Transverse colon (tissue), 4 donors: Measurements from ENCODE around the gene SIRT5. TPM values are rescaled to one million over a fixed set of nuclear protein-coding genes. Genes with fewer than 3 reads are reported as not detected.

Experiments
- DNase-seq: peaks from one replicate; pipeline ENCODE4 v3.0.0-alpha.2; 2019
- H3K27ac ChIP-seq, 4 donors: fragments of 200-600 bp; sonication (generic); 2 replicates each; pipeline ENCODE4 v1.5.1; 2016 to 2018; ENCODE audit warnings: inconsistent platforms in 4 of 4
- H3K27me3 ChIP-seq: fragments of 200-600 bp; sonication (generic); 2 replicates; pipeline ENCODE4 v1.5.1; 2017; ENCODE audit warnings: inconsistent platforms
- H3K36me3 ChIP-seq, 4 donors: fragments of 200-600 bp; sonication (generic); 2 replicates each; pipeline ENCODE4 v1.5.1; 2017 to 2019; ENCODE audit warnings: inconsistent platforms in 4 of 4
- H3K4me1 ChIP-seq, 4 donors: fragments of 200-600 bp; sonication (generic); 2 replicates each; pipeline ENCODE4 v1.5.1; 2017 to 2020; ENCODE audit warnings: inconsistent platforms in 4 of 4
- H3K4me3 ChIP-seq, 4 donors: fragments of 200-600 bp; sonication (generic); 1 replicate in 1 of 4; 2 replicates in 3 of 4; pipeline versions ENCODE4 v1.5.1 to v1.6.1; 2017 to 2019; ENCODE audit warnings: inconsistent platforms in 4 of 4
- H3K9me3 ChIP-seq, 2 donors: fragments of 200-600 bp; sonication (generic); 2 replicates each; pipeline ENCODE4 v1.5.1; 2017 to 2019; ENCODE audit warnings: inconsistent platforms in 2 of 2
- EP300 ChIP-seq: sonication (generic); formaldehyde crosslinking; IDR thresholded peaks from one replicate; pipeline ENCODE4 v1.6.1; 2017; ENCODE audit warnings: antibody characterized with exemption, low read depth
- POLR2A ChIP-seq: fragments of 450-650 bp; IDR thresholded peaks from one replicate; pipeline ENCODE4 v1.6.1; 2016; ENCODE audit warnings: antibody characterized with exemption, mild to moderate bottlenecking, moderate library complexity
- POLR2AphosphoS5 ChIP-seq, 3 donors: sonication (generic); formaldehyde crosslinking; IDR thresholded peaks; one replicate each; pipeline ENCODE4 v1.6.1; 2016; ENCODE audit warnings: antibody characterized with exemption in 3 of 3
- WGBS, 2 donors: methylation state at CpG; one replicate each; pipeline ENCODE4 v1.1.5; 2018; ENCODE audit warnings: low coverage in 1 of 2; 5-methylcytosine and 5-hydroxymethylcytosine counted together
- in situ Hi-C, 4 donors: fragments of 200-750 bp; cut with MboI; loops; one replicate each; pipeline versions ENCODE4 v1.15.0 to v1.15.1; 2017; ENCODE audit warnings: low sequenced_read_pairs in 3 of 4, low pct_ligation_motif_present in 1 of 4, low pct_unique_long_range_greater_than_20kb in 1 of 4
- intact Hi-C: fragments of 100-400 bp; cut with DNase I; formaldehyde crosslinking; loops from one replicate; pipeline ENCODE4 v1.15.1; 2023; ENCODE audit warnings: low total_unique reads
- total RNA-seq, 4 donors: library from RNA; depleted of rRNA; stranded (reverse); fragments of >200 nt; gene quantifications; one replicate each; pipeline ENCODE4 v1.1.0, GENCODE V29; 2016
- TF ChIP-seq, protein P1 (sequence below), 5 experiments: fragments of 200-600 bp in 3 of 5; fragments of 450-650 bp in 2 of 5; sonication (generic) in 3 of 5; IDR thresholded peaks; 1 replicate in 2 of 5; 2 replicates in 3 of 5; pipeline ENCODE4 v1.5.1; 2016 to 2017; ENCODE audit warnings: antibody characterized with exemption in 5 of 5, inconsistent platforms in 3 of 5, mild to moderate bottlenecking in 2 of 5, moderate library complexity in 1 of 5

SIRT5 gene
- total RNA-seq, 4 donors from 2014 or later: 10.1 to 21.0 (median 13.9) TPM

DNA sequence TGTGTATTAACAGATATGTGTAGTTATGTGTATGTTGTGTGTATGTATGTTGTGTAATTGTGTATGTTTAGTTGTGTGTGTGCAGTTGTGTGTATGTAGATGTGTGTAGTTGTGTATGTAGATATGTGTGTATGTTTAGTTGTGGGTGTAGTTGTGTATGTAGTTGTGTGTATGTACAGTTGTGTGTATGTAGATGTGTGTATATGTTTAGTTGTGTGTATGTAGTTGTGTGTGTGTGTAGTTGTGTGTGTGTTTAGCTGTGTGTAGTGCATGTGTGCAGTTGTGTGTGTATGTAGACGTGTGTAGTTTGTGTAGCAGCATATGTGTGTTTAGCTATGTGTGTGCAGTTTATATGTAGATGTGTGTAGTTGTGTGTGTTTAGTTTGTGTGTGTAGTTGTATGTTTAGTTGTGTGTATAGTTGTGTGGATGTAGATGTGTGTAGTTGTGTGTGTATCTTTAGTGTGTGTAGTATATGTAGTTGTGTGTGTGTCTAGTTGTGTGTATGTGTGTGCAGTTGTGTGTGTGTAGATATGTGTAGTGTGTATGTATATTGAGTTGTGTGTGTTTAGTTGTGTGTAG lies 16.3 kb downstream of the SIRT5 start:
- Histone ChIP-seq H3K36me3 (peaks cover 0 to 9% (median 2%) of the 10 kb centered on the region in 4 donors), H3K4me3 (no peak overlapping the region), H3K27me3 (no peaks in the 10 kb centered on the region), H3K4me1 (no peaks in the 10 kb centered on the region), H3K9me3 (no peaks in the 10 kb centered on the region), H3K27ac (no peak overlapping the region)
- DNase-seq: no peak
- in situ Hi-C loops (loop anchor here in 1 of 4 donors (25.0 kb wide), 1 partner anchor 403 kb away; no protein-coding TSS in a partner anchor), intact Hi-C loops (no loop called here)
- 88 to 100% methylated on average over 1 of the region's 1 CpG for WGBS, 2 donors
- TF ChIP-seq EP300 (no peak), POLR2A (no peak), POLR2AphosphoS5 (IDR thresholded peaks at IDR 0.05) (no peak)
- TF ChIP-seq, protein P1, sequence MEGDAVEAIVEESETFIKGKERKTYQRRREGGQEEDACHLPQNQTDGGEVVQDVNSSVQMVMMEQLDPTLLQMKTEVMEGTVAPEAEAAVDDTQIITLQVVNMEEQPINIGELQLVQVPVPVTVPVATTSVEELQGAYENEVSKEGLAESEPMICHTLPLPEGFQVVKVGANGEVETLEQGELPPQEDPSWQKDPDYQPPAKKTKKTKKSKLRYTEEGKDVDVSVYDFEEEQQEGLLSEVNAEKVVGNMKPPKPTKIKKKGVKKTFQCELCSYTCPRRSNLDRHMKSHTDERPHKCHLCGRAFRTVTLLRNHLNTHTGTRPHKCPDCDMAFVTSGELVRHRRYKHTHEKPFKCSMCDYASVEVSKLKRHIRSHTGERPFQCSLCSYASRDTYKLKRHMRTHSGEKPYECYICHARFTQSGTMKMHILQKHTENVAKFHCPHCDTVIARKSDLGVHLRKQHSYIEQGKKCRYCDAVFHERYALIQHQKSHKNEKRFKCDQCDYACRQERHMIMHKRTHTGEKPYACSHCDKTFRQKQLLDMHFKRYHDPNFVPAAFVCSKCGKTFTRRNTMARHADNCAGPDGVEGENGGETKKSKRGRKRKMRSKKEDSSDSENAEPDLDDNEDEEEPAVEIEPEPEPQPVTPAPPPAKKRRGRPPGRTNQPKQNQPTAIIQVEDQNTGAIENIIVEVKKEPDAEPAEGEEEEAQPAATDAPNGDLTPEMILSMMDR (IDR thresholded peaks at IDR 0.05): no peak

DNA sequence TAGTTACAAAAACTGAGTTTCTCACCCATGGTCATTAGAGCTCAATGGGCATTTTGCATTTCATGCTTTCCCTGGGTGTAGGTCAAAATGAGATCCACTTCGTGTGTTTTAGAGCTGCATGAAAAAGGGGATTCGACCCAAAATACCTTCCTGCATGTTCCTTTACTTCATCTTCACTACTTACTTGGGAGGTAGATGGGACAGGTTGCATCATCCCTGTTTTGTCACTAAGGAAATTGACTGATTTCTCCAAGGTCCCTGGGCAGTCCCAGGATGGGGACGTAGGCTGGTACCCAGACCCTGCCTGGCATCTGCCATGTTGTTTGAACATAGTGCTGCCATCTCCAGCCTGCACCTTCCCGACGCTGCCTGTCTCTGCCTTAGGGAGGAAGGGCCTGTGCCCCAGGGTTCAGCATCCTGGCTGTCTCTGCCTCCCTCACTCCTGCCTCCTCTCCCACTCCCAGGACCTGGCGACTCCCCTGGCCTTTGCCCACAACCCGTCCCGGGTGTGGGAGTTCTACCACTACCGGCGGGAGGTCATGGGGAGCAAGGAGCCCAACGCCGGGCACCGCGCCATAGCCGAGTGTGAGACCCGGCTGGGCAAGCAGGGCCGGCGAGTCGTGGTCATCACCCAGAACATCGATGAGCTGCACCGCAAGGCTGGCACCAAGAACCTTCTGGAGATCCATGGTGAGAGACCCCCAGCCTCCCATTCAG lies 17.0 kb downstream of the SIRT5 start:
- 80 to 95% methylated on average over 2 to 21 of the region's 21 CpGs for WGBS, 2 donors
- no peak for DNase-seq
- H3K36me3 ChIP-seq: peaks cover 0 to 16% (median 3%) of the 10 kb centered on the region in 4 donors
- H3K4me3 ChIP-seq: no peak overlapping the region
- H3K9me3 ChIP-seq: no peaks in the 10 kb centered on the region
- H3K4me1 ChIP-seq: no peaks in the 10 kb centered on the region
- in situ Hi-C loops: loop anchor here in 1 of 4 donors (25.0 kb wide), 1 partner anchor 404 kb away; no protein-coding TSS in a partner anchor
- TF ChIP-seq EP300 (no peak), POLR2AphosphoS5 (IDR thresholded peaks at IDR 0.05) (no peak), POLR2A (no peak)
- TF ChIP-seq, protein P1 (IDR thresholded peaks at IDR 0.05): no peak
- intact Hi-C loops: no loop called here
- no peaks in the 10 kb centered on the region for H3K27me3 ChIP-seq
- H3K27ac ChIP-seq: no peak overlapping the region

DNA sequence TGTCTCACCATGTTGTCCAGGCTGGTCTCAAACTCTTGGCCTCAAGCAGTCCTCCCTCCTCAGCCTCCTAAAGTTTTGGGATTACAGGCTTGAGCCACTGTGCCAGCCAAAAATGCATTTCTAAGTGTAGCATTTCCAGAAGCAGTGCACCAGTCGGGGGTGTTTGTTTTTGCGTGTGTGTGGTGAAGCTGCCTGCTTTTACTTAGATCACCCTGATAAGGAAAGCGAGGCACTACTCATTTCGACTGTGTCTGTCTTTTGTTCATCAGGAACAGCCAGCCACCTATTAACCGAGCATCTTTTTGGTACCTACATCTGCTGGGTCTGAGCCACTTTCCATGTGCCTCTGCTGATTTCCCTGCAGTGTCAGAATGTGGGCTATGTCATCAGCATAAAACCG lies 18.7 kb downstream of the SIRT5 start:
- WGBS, 2 donors: 78 to 90% methylated on average over 4 to 6 of the region's 6 CpGs
- TF ChIP-seq EP300: no peak
- TF ChIP-seq, protein P1 (IDR thresholded peaks at IDR 0.05): no peak
- no peak for TF ChIP-seq POLR2AphosphoS5 (IDR thresholded peaks at IDR 0.05)
- TF ChIP-seq POLR2A: no peak
- H3K4me1 ChIP-seq: no peaks in the 10 kb centered on the region
- H3K27me3 ChIP-seq: no peaks in the 10 kb centered on the region
- no peak overlapping the region for H3K27ac ChIP-seq
- H3K9me3 ChIP-seq: no peaks in the 10 kb centered on the region
- no peak overlapping the region for H3K4me3 ChIP-seq
- in situ Hi-C loops (loop anchor here in 1 of 4 donors (25.0 kb wide), 1 partner anchor 406 kb away; no protein-coding TSS in a partner anchor), intact Hi-C loops (no loop called here)
- peaks cover 0 to 26% (median 5%) of the 10 kb centered on the region in 4 donors for H3K36me3 ChIP-seq
- no peak for DNase-seq

DNA sequence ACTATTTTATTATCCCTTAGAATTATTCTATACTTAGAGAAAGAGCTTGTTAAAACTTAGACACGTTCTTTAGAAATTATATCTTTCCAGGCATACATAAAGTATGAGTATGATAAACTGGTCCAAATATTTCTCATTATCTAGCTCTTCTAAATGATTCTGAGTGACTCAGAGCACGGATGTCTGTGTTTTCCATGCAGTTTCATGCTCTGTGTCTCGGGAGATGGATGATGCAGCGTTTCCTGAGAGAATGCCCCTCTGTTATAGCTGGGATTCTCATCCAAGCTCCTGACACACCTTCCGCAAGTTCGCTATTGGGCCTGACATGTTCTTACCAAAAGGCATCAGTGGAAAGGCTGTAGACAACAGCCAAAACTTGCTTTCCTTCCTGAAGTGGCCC lies 19.3 kb downstream of the SIRT5 start:
- Histone ChIP-seq H3K4me1 (no peaks in the 10 kb centered on the region), H3K4me3 (no peak overlapping the region), H3K27me3 (no peaks in the 10 kb centered on the region), H3K36me3 (peaks cover 0 to 27% (median 7%) of the 10 kb centered on the region in 4 donors), H3K9me3 (no peaks in the 10 kb centered on the region), H3K27ac (no peak overlapping the region)
- TF ChIP-seq POLR2AphosphoS5 (IDR thresholded peaks at IDR 0.05) (no peak), POLR2A (no peak), EP300 (no peak)
- TF ChIP-seq, protein P1 (IDR thresholded peaks at IDR 0.05): no peak
- intact Hi-C loops (no loop called here), in situ Hi-C loops (loop anchor here in 1 of 4 donors (25.0 kb wide), 1 partner anchor 406 kb away; no protein-coding TSS in a partner anchor)
- DNase-seq: no peak
- WGBS, 2 donors: 90 to 93% methylated on average over 4 to 6 of the region's 6 CpGs
